Activated CD8-positive, alpha-beta memory T cell treated with anti-CD3 and anti-CD28 coated beads for 48 hours (primary cell): ENCODE results near the gene CCDC169.
"Not testable (repeated sequence)": the region's sequence is repeated elsewhere in the genome, so short reads cannot be mapped to it uniquely, and the experiment has no call there.

ENCODE experiments used
- DNase-seq, 3 experiments: peaks; one replicate each; pipeline ENCODE4 v3.0.0-alpha.2; 2020; ENCODE audit warnings: low read depth in 2 of 3, low spot score in 2 of 3

Gene CCDC169

DNA sequence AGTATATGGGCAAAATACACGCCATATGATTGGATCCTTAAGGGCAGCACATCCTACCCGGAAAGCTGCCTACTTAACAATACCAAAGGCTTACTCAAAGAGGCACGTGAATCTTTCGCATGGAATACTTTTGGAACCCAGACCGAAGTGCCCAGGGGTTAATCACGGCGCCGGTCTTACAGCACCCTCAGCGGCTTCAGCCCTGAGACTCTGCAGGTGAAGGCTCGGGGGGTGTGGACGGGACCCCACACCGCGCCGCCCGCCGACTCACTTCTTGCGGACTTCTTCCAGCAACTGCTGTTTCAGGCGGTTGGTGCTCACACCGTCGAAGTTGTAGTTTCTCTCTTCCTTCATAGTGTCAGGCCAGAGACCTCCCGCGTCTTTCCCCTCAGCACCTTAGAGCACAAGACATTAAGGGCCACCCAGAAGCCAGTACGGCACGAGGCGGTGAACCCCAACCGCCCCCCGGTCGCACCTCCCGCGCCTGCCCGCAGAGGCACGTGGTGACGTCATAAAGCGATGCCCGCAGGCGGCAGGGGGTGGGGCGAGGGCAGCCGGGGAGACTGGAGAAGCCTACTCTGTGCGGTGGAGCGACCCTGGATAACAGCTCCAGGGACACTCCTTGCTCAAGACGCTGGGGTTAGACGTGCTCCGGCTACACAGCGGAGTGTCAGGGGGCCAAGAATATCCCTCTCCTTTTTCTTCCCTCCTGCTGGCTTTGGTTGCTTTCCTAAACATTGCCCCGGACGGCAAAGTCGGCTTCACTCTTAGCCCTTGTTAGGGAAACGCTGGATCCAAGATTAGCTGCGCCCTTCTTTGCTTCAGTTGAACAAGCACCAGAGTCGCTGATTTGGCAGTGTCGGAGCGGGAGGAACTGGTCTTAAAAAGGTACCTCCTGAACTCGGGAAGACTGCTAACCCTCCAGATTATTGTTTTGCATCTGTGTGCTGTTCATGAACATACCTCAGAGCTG, at the start of gene CCDC169:
TSS of gene CCDC169 (minus strand) at position 449 of the 973 bp plus-strand sequence. CDS start at position 354, 95 bp downstream.
- DNase-seq = peak; percentile 11 to 26 (median 16)

DNA sequence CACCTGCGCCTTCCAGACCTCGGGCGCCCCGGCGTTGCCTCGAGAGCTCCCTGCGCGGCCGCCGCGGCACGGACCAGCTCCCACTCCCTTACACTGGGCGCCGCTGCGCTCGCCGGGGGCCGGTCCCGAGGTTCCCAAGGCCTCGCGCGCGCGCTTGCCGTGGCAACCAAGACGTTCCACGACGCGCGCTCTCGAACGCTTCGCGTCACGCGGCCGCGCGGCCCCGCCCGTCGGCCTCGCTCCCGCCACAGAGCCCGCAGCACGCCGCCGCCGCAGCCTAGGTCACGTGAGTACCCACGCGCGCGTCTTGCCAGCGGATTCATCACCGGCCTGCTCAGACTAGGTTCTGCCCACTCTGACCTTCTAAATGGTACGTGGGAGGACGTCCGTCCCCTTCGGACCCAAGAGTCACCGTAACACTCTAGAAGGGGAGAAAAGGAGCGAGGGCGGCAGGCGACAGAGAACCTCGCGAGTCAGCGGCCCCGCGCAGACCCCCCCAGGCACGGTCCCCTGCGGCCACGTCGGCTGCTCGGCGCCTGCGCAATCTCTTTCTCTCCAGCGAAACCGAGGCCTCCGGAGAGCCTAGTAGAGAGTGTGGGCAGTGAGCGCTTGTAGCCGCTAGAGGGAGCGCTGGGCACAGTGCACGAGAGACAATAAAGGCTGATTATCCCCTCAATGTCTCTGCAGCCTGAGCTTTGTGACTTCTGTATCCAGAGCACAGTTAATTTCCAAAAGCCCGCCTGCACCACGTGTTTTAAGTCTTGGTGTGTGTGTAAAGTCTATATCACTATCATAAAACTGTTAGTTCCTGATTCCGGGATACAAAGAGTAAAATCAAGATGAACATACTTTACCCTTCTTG, 48.8 kb upstream of the CCDC169 start, which contains the start of gene SPART:
TSS of gene SPART (minus strand) at position 173 of the 862 bp plus-strand sequence. CDS start 10,564 bp downstream, outside the sequence.
- peak; percentile 54 to 60 (median 59) for DNase-seq

DNA sequence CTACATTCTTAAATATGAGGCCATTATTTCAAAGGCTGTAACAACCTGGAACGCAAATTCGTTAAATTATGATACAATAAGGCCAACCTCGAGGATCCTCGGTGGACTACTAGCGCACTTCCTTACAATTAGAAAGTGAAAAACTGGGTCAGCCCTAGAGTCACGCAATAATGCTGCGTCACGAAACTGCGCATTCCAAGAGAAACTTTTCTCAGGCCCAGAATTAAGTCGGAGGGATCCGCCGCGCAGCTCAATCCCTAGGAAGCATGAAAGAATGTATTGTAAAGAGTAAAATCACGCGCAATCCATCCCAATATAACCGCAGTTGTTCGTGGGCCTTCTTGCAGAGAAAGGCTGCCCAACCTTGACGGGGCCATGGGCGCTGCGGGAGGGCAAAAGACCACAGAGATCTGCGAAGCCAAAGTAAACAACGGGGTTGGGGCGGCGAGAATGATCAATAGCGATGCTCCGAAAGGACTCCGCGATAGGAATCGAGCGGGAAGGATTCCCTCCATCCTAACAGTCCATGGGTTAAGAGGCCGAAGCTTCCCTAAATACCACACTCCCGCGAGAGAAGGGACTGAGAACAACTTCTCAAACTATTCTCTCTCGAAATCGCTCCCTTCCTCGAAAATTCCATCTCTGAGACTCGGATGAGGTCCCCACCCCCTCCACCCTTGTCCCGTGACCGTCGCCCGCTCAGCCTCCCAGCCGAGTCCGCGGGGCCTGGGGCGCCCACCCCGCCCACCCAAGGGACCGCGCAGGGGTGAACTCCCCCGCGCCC, 48.0 kb upstream of the CCDC169 start:
- DNase-seq = no peak

DNA sequence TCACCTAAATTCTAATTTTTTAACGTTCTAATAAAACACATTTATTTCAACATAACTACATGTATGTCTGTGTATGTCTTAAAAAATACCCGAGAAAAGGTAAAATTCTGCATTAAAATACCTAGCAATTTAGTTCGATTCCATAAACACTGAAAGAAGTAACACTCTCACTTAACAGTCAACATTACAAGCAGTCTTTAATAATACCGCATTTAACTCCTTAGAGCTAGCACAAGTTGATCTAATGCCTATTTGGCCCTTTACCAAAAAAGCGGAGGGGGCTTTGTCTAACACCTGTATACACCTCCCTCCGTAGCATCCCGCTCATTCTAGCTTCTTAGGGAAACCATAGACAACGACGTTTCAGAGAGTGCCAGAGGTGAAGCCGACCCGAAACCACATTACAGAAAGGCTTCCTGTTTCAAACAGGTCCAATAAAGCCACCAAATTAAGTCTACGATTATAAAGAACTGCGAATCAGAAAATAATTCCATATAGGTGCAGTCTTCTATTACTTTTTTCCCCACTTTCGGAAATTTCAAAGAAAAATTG, 47.3 kb upstream of the CCDC169 start:
- DNase-seq = no peak

DNA sequence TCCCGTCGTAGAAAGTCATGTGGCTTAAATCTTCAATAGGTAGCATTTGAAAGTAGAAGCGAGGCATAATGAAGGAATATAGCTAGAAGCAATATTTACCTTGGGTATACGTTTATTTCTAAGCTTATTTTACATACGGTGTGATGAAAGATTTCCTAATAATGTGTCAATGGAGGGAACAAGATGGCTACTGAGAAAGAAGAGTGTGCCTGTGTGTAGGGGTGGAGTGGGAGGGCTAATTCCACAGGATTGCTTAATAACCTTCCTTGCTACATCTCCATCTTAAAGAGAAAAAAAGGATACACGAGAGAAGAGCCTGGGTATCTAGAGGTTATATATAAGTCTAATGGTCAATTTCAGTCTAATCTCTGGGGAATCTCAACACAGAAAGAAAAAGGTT, 46.6 kb upstream of the CCDC169 start:
- no peak for DNase-seq

DNA sequence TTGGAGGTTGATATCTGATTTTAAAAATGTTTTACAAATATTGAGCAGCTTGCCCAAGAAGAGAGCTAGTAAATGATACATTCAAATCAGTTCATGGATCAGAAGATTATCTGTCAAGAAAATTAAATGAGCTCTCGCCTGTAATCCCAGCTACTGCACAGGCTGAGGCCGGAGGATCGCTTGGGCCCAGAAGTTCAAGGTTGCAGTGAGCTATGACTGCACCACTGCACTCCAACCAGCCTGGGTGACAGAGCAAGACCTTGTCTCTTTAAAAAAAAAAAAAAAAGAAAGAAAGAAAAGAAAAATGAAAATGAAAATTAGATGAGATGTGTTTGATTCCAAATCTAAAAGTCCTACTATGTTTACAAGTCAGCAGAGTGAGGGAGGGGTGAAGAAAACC, 46.2 kb upstream of the CCDC169 start:
- no peak for DNase-seq

DNA sequence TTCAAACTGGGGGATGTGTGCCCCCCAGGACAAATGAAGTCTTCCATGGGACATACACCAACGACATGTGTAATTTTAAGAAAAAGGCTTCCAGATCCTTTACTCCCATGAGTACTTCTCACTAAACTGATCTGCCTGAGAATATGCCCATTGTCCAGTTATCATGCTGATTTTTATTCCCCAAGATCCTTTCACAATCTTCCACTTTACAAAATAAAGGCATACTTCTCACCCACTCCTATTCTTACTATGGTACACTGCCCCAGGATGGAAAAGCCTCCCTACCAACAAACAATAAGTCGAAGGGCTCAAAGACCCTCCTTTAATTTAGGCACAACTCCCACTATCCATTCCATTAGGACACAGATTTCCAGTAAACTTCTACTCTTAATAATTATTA, 45.1 kb upstream of the CCDC169 start:
- no peak for DNase-seq

DNA sequence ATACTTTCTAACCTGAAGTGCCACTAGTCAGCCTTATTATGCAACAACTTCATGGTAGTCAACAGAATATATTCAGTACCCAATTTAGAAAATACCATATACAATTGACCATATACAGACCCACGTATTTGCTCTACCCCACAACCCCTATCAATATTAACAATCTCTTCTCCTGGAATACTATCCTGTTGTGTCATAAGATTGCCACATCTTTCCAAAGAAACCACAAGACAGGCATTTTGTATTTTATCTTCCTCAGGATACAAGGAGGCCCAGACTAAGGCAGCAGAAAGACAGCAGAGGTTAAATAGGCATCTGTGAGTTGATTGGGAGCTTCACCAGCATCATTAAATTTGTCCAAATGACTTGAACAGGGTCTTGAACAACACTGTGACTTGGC, 44.1 kb upstream of the CCDC169 start:
- DNase-seq = no peak

DNA sequence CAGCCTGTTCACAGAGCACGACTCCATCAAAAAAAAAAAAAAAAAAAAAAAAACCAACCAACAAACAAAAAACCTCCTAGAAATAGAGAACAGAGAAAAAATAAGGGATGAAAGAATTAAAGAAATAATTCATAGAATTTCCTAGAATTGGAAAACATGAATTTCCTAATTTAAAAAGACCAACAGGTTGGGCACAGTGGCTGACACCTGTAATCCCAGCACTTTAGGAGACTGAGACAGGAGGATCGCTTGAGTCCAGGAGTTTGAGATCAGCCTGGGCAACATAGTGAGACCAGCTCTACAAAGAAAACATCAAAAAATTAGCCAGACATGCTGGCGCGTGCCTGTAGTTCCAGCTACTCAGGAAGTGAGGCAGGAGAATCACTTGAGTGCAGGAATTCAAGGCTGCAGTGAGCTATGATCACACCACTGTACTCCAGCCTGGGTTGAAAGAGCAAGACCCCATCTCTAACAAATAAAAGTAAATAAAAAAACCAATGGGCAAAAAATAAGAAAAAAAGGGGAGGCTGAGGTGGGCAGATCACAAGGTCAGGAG, 42.1 kb upstream of the CCDC169 start:
- no peak for DNase-seq

DNA sequence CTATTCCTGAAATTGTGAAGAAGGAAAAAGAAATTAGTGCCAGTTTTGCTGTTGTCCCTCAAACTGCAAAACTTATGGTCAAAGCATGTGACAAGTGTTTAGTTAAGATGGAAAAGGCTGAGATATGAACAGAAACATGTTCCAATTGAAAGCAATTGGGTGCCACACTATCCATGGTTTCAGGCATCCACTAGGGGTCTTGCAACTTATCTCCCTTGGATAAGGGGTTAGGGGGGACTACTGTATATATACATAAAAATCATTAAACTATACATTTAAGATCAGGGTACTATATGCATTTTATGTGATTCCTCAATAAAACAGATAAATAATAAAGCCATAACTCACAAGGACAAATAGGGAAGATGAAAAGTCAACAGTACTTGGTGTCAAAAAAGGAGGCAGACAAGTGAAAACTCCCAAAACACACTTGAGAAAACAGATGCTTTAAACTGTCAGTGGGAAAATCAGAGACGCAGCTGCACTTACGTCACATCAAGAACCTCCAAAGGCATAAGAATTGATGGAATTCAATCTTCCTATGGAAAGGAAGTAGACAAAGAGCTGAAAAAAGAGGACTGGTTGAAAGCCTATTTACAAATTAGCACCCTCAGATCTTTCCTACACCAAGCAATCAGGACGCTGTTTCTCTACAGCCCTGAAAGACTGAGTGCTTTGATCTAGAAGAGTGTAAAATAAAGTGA, 40.5 kb upstream of the CCDC169 start:
- no peak for DNase-seq

DNA sequence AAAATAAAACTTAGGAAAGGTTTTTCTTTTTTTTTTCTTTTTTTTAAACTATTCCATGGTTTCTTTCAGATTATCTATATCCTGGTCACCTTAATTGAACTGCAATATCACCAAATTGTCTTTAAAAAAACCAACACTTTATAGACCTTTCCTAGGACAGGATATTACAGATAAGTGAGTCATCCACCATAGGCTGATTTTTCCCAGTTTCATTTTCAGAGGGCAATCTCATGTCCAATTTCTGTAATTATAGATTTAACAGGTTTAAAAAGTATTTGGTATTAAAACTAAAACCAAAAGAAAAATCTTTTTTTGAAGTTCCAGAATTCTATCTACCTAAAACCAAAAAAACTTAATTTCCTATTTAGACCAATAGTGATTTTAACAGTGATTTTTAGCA, 35.4 kb upstream of the CCDC169 start:
- DNase-seq = no peak

DNA sequence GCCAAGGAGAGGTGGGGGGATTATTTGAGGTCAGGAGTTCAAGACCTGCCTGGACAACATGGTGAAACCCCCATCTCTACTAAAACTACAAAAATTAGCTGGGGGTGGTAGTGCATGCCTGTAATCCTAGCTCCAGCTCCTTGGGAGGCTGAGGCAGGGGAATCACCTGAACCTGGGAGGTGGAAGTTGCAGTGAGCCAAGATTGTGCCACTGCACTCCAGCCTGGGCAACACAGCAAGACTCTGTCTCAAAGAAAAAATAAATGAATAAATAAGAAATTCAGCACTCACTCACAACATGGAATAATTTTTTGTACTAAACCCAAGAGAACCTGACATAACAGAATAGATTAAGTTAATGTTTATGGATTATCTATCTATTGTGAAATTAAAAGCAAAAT, 34.6 kb upstream of the CCDC169 start:
- not testable (repeated sequence) for DNase-seq

DNA sequence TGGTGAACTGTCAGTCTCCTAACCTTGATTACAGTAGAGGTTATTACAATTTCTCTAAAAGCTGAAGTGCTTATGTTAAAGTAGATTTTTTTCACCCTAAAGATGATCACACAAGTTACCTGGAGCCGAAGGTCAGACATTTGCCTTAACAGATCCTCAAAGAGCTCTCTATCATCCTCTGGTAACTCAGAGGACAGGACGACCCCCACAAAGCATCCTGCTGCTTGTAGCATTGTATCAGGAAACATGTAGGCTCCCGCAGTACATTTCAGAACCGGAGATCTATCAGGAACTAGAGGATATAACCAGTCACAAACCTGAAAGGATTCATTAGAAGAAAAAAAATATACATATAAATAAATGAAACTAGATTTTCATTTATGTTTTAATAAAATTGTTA, 33.7 kb upstream of the CCDC169 start:
- DNase-seq = no peak

DNA sequence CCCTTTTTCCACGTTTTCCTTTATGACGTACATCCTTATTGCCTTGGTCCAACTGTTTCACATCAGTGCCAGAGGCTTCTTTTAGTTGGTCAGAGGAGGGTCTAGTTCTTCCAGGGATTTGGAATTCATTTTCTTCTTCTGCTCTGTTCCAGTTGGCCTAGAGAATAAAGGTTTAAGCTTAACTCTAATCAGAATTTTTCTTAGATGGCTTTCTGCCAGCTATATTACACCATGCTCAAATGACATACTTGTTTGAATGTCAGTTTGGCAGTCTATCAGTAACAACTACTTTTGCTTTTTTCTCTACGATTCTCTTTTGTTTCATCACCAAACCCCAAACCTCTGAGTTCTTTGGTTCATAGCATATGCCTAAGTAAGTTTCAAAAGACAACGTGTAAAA, 31.7 kb upstream of the CCDC169 start:
- no peak for DNase-seq

DNA sequence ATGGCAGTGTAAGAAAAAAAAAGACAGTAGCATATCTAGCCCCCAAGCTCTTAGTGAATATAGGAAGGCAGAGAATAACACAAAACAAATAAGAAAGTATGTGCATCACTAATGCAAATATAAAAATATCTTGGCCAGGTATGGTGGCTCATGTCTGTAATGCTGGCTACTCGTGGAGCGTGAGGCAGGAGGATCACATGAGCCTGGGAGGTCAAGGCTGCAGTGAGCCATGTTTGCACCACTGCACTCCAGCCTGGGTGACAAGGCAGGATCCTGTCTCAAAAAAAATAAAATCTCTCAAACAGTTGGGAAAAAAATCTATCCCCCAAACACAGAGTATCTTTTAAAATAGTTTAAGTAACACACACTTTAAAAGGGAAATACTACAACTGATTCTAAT, 31.2 kb upstream of the CCDC169 start:
- no peak for DNase-seq

DNA sequence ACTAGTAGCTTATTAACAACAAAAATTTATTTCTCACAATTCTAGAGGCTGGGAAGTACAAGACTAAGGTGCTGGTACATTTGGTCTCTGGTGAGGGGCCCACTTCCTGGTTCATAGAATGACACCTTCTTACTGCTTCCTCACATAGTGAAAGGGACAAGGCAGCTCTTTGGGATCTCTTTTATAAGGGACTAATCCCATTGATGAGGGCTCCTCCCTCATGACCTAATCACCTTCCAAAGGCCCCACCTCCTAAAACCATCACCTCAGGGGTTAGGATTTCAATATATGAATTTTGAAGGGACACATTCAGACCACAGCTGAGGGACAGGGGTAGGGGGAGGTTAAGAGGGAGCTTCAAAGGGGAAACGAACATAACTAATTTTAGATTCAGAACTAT, 28.3 kb upstream of the CCDC169 start:
- DNase-seq = no peak

DNA sequence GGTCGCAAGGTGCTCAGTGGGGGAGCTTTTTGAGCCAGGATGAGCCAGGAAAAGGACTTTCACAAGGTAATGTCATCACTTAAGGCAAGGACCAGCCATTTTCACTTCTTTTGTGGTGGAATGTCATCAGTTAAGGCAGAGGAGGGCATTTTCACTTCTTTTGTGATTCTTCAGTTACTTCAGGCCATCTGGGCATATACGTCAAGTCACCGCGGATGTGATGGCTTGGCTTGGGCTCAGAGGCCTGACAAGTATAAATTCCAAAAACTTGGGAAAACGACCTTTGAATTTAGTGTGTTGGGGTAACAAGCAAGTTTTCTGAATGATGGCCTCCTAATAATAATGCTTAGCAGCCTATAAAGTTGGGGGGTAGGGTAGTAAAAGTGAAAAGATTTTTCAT, 27.3 kb upstream of the CCDC169 start:
- DNase-seq = not testable (repeated sequence)

DNA sequence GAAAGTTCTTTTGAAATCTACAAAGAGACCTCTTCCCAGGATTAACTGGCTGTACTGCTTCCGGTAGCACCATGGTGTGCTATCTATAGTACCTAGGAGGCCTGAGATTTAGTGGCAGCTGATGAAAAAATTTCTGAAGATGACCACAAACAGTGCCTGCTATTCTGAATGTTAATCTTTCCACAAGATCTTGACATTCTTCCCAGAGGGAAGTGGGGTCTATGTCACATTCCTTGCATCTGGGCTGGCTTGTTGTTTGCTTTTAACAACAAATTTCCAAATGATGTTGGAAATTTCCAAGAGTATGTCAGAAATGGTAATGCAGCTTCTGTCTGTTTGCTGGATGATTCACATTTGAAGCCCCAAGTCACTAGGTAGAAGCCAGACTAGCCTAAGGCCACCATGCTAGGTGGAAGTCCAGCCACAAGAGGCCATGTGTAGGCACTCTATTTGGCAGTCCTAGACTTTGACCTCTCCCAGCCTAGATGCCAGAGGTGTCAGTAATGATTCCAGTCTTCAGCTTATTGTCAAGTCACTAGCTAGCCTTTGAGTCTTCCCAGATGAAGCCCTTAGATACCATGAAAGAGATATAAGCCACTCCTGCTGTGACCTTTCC, 26.4 kb upstream of the CCDC169 start:
- DNase-seq = no peak

DNA sequence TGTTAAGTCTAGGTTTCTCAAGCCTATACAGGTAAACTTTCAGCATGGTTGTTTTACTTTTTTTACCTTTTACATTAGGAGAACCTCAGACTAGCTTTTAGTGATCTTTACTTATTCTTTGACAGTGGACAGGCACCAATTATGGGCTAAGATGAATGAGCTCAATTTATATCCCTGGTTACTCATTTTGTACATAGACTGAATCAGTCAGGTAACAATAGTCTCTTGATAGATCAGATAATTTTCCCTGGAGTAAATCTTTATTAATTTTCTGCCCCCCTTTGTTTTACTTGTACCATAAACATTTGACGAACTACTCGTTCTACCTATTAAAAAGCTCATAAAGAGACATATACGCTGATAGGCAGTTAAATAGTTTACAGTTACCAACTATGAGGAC, 25.8 kb upstream of the CCDC169 start:
- DNase-seq = no peak
